Uterus (tissue), 4 donors: Measurements from ENCODE around the gene BTBD16. TPM values are rescaled to one million over a fixed set of nuclear protein-coding genes. Genes with fewer than 3 reads are reported as not detected.

Source experiments
- DNase-seq, 2 donors: peaks; one replicate each; pipeline ENCODE4 v3.0.0-alpha.2; 2019 to 2020
- H3K27ac ChIP-seq, 2 donors: fragments of 200-600 bp; sonication (generic); 1 replicate in 1 of 2; 2 replicates in 1 of 2; pipeline ENCODE4 v1.5.1; 2016 to 2018
- H3K27me3 ChIP-seq, 2 donors: fragments of 200-600 bp; sonication (generic); one replicate each; pipeline ENCODE4 v1.5.1; 2018 to 2019; ENCODE audit warnings: control low read depth in 1 of 2
- H3K36me3 ChIP-seq, 2 donors: fragments of 200-600 bp; sonication (generic); one replicate each; pipeline ENCODE4 v1.5.1; 2019; ENCODE audit warnings: control low read depth in 1 of 2
- H3K4me1 ChIP-seq, 2 donors: fragments of 200-600 bp; sonication (generic); one replicate each; pipeline ENCODE4 v1.5.1; 2018 to 2019; ENCODE audit warnings: control low read depth in 1 of 2
- H3K4me3 ChIP-seq, 2 donors: fragments of 200-600 bp; sonication (generic); 1 replicate in 1 of 2; 2 replicates in 1 of 2; pipeline ENCODE4 v1.5.1; 2018 to 2019; ENCODE audit warnings: mild to moderate bottlenecking in 1 of 2
- H3K9me3 ChIP-seq, 2 donors: fragments of 200-600 bp; sonication (generic); one replicate each; pipeline ENCODE4 v1.5.1; 2019; ENCODE audit warnings: control low read depth in 1 of 2
- CTCF ChIP-seq, 4 experiments: fragments of 200-600 bp in 2 of 4; fragments of 450-650 bp in 2 of 4; sonication (generic) in 2 of 4; IDR thresholded peaks; one replicate each; pipeline ENCODE4 v1.5.1; 2016 to 2019; ENCODE audit warnings: antibody characterized with exemption in 4 of 4, mild to moderate bottlenecking in 2 of 4, moderate library complexity in 1 of 4
- POLR2A ChIP-seq, 2 donors: fragments of 450-650 bp; IDR thresholded peaks; one replicate each; pipeline ENCODE4 v1.6.1; 2016; ENCODE audit warnings: antibody characterized with exemption in 2 of 2, mild to moderate bottlenecking in 1 of 2, moderate library complexity in 1 of 2
- intact Hi-C: fragments of 100-400 bp; cut with DNase I; formaldehyde crosslinking; loops from one replicate; pipeline ENCODE4 v1.15.1; 2023; ENCODE audit warnings: low total_unique reads
- total RNA-seq, 4 donors: library from RNA; depleted of rRNA in 3 of 4; stranded (reverse); fragments of >200 nt in 3 of 4; gene quantifications; one replicate each; pipeline versions ENCODE4 v1.1.0 to v1.2.4, GENCODE V29; 2014 to 2023
- donor health status: DM: yes; HTN: yes; CAD: no.

BTBD16 gene
- total RNA-seq, 4 donors from 2014 or later: 0.14 to 0.46 TPM; not detected in 2

- intact Hi-C loops: no loop called here
- no peak for DNase-seq
- no peaks in the 10 kb centered on the region for H3K4me1 ChIP-seq
- no peaks in the 10 kb centered on the region for H3K27me3 ChIP-seq
- no peaks in the 10 kb centered on the region for H3K9me3 ChIP-seq
- no peak overlapping the region for H3K27ac ChIP-seq
- no peak for TF ChIP-seq CTCF (IDR thresholded peaks at IDR 0.05)
- no peak for TF ChIP-seq POLR2A (IDR thresholded peaks at IDR 0.05)
- no peaks in the 10 kb centered on the region for H3K36me3 ChIP-seq
- H3K4me3 ChIP-seq: no peak overlapping the region
Measured at GRCh38 chr10:122251459-122252255, 19.4 kb upstream of the BTBD16 start.

GRCh38 chr10:122252805-122253204 lies 18.3 kb upstream of the BTBD16 start:
- Histone ChIP-seq H3K27ac (no peak overlapping the region), H3K4me3 (no peak overlapping the region), H3K9me3 (no peaks in the 10 kb centered on the region), H3K36me3 (no peaks in the 10 kb centered on the region), H3K4me1 (no peaks in the 10 kb centered on the region), H3K27me3 (no peaks in the 10 kb centered on the region)
- DNase-seq: no peak
- intact Hi-C loops: no loop called here
- TF ChIP-seq CTCF (IDR thresholded peaks at IDR 0.05): no peak
- no peak for TF ChIP-seq POLR2A (IDR thresholded peaks at IDR 0.05)

- Histone ChIP-seq H3K27ac (no peak overlapping the region), H3K36me3 (no peaks in the 10 kb centered on the region), H3K27me3 (no peaks in the 10 kb centered on the region), H3K9me3 (no peaks in the 10 kb centered on the region), H3K4me1 (no peaks in the 10 kb centered on the region), H3K4me3 (no peak overlapping the region)
- DNase-seq: no peak
- TF ChIP-seq CTCF (IDR thresholded peaks at IDR 0.05): no peak
- no peak for TF ChIP-seq POLR2A (IDR thresholded peaks at IDR 0.05)
- intact Hi-C loops: no loop called here
Measured at GRCh38 chr10:122253605-122254004, 17.5 kb upstream of the BTBD16 start.

- Histone ChIP-seq H3K36me3 (no peaks in the 10 kb centered on the region), H3K27me3 (no peaks in the 10 kb centered on the region), H3K4me3 (no peak overlapping the region), H3K27ac (no peak overlapping the region), H3K4me1 (no peaks in the 10 kb centered on the region), H3K9me3 (no peaks in the 10 kb centered on the region)
- TF ChIP-seq POLR2A (IDR thresholded peaks at IDR 0.05) (no peak), CTCF (IDR thresholded peaks at IDR 0.05) (no peak)
- intact Hi-C loops: no loop called here
- DNase-seq: no peak
Measured at GRCh38 chr10:122254831-122255230, 16.3 kb upstream of the BTBD16 start.

- intact Hi-C loops: no loop called here
- TF ChIP-seq POLR2A (IDR thresholded peaks at IDR 0.05) (no peak), CTCF (IDR thresholded peaks at IDR 0.05) (no peak)
- H3K9me3 ChIP-seq: no peaks in the 10 kb centered on the region
- H3K4me1 ChIP-seq: no peaks in the 10 kb centered on the region
- H3K27ac ChIP-seq: no peak overlapping the region
- no peaks in the 10 kb centered on the region for H3K36me3 ChIP-seq
- DNase-seq: no peak
- no peak overlapping the region for H3K4me3 ChIP-seq
- no peaks in the 10 kb centered on the region for H3K27me3 ChIP-seq
Measured at GRCh38 chr10:122255509-122256301, 15.4 kb upstream of the BTBD16 start.
